Loucy (cell line): ENCODE measurements around the gene FALEC.

Experiments
- H2AFZ ChIP-seq: fragments of 200-600 bp; sonication (generic); 2 replicates; pipeline ENCODE4 v1.6.0; 2016; ENCODE audit warnings: antibody characterized with exemption, mild to moderate bottlenecking, low read length, moderate library complexity
- H3F3A ChIP-seq: fragments of 200-600 bp; 2 replicates; pipeline ENCODE4 v1.6.0; 2016; ENCODE audit warnings: antibody characterized with exemption, low read depth, mild to moderate bottlenecking
- H3K27me3 ChIP-seq: fragments of 200-600 bp; sonication (generic); 2 replicates; pipeline ENCODE4 v1.6.1; 2014; ENCODE audit warnings: low read length, mild to moderate bottlenecking; ENCODE audit not compliant: insufficient read depth, poor library complexity, severe bottlenecking
- H3K36me3 ChIP-seq: fragments of 200-600 bp; sonication (generic); 2 replicates; pipeline ENCODE4 v1.6.1; 2016; ENCODE audit warnings: low read length; ENCODE audit not compliant: insufficient read depth
- H3K4me1 ChIP-seq: fragments of 200-600 bp; sonication (generic); 2 replicates; pipeline ENCODE4 v1.5.1; 2014; ENCODE audit warnings: low read length, mild to moderate bottlenecking; ENCODE audit not compliant: insufficient read depth, poor library complexity, severe bottlenecking
- H3K4me2 ChIP-seq: fragments of 200-600 bp; sonication (generic); 2 replicates; pipeline ENCODE4 v1.6.0; 2014; ENCODE audit warnings: antibody characterized with exemption, low read length, low read depth, mild to moderate bottlenecking; ENCODE audit not compliant: poor library complexity, severe bottlenecking
- H3K4me3 ChIP-seq: fragments of 200-600 bp; sonication (generic); 2 replicates; pipeline ENCODE4 v1.5.1; 2014; ENCODE audit warnings: low read length, mild to moderate bottlenecking, mixed read lengths; ENCODE audit not compliant: poor library complexity, severe bottlenecking
- H3K79me2 ChIP-seq: fragments of 200-600 bp; sonication (generic); 2 replicates; pipeline ENCODE4 v1.6.1; 2014; ENCODE audit warnings: low read length; ENCODE audit not compliant: insufficient read depth
- H3K9ac ChIP-seq: fragments of 200-600 bp; sonication (generic); 2 replicates; pipeline ENCODE4 v1.6.0; 2014; ENCODE audit warnings: mild to moderate bottlenecking, low read depth, low read length, moderate library complexity; ENCODE audit not compliant: poor library complexity, severe bottlenecking
- H3K9me2 ChIP-seq: fragments of 200-600 bp; sonication (generic); replicated peaks from 2 replicates; pipeline ENCODE4 v1.6.1; 2016; ENCODE audit warnings: low read depth, low read length, mixed read lengths
- H3K9me3 ChIP-seq: fragments of 200-600 bp; sonication (generic); 2 replicates; pipeline ENCODE4 v1.6.1; 2014; ENCODE audit warnings: mild to moderate bottlenecking, antibody characterized with exemption, low read length, low read depth; ENCODE audit not compliant: insufficient read depth
- H4K20me1 ChIP-seq: fragments of 200-600 bp; sonication (generic); 2 replicates; pipeline ENCODE4 v1.6.0; 2014; ENCODE audit warnings: antibody characterized with exemption, low read length, mild to moderate bottlenecking; ENCODE audit not compliant: insufficient read depth, poor library complexity, severe bottlenecking
- EZH2phosphoT487 ChIP-seq: fragments of 200-600 bp; IDR thresholded peaks from 2 replicates; pipeline ENCODE4 v1.6.1; 2018; ENCODE audit warnings: antibody characterized with exemption, mild to moderate bottlenecking, moderate library complexity, borderline replicate concordance
- TF ChIP-seq, protein P1 (sequence below): fragments of 200-600 bp; sonication (generic); conservative IDR thresholded peaks from 2 replicates; pipeline ENCODE4 v1.5.1; 2014; ENCODE audit warnings: mild to moderate bottlenecking, antibody characterized with exemption, low read length

Gene FALEC

DNA sequence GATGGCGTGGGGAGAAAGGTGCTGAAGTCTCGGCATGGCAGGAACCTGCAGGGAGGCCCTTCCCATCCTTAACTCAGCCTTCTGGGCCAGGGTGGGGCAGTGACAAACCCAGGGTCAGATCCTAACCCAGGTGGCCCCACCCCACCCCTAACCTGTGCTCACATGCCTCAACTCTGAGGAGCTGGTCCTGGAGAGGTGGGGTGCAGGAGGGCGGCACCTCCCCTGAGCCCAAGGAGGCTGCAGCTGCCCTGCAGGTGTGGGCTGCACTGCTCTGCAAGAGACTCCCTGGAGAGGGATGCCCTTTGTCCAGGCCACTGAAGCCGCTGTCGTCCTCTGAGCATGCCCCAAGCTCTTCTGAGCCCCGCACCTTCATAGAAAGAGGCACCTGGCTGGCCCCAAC, 18.4 kb downstream of the FALEC start:
- Histone ChIP-seq H3K79me2 (no peaks in the 10 kb centered on the region), H3K9me3 (no peaks in the 10 kb centered on the region), H3F3A (no peaks in the 10 kb centered on the region), H3K4me1 (no peaks in the 10 kb centered on the region), H3K36me3 (no peaks in the 10 kb centered on the region), H3K4me3 (no peak overlapping the region), H3K9me2 (no peaks in the 10 kb centered on the region), H2AFZ (no peak overlapping the region), H3K27me3 (no peaks in the 10 kb centered on the region), H3K9ac (no peak overlapping the region), H3K4me2 (no peak overlapping the region), H4K20me1 (no peaks in the 10 kb centered on the region)
- TF ChIP-seq, protein P1, sequence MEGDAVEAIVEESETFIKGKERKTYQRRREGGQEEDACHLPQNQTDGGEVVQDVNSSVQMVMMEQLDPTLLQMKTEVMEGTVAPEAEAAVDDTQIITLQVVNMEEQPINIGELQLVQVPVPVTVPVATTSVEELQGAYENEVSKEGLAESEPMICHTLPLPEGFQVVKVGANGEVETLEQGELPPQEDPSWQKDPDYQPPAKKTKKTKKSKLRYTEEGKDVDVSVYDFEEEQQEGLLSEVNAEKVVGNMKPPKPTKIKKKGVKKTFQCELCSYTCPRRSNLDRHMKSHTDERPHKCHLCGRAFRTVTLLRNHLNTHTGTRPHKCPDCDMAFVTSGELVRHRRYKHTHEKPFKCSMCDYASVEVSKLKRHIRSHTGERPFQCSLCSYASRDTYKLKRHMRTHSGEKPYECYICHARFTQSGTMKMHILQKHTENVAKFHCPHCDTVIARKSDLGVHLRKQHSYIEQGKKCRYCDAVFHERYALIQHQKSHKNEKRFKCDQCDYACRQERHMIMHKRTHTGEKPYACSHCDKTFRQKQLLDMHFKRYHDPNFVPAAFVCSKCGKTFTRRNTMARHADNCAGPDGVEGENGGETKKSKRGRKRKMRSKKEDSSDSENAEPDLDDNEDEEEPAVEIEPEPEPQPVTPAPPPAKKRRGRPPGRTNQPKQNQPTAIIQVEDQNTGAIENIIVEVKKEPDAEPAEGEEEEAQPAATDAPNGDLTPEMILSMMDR = no peak
- TF ChIP-seq EZH2phosphoT487 = no peak

DNA sequence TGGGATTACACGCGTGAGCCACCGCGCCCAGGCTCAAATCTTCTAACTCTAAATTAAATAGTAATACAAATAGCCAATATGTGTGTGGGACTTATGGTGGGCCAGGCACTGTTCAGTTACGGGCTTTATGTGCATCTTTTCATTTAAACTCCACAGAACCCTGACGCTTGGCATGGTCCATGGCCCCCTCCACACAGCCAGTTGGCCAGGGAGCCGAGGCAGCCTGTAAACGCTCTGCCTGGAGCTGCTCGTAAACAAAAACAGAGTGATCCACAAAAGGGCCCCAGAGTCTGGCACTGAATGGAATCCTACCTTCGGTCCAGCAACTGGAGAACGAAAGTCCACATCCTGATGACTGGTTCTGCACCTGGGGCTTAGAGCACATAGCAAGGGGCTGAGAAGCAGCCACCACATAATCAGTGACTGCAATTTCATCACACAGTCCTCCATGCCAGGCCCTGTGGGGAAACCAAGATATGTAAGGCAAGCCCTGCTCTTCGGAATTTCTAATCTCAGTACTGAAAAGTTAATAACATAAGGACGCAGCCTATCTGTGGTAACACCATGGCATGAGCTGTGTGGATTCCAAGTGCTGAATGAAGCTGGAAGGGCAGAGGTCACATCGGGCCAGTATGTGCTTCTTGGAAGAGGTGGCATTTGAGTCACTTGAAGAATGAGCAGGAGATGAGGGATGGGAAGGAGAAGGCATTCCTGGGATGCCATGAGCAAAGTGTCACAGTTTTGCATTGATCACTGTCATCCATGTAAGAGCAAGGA, 20.1 kb downstream of the FALEC start:
- Histone ChIP-seq H3K9me2 (no peaks in the 10 kb centered on the region), H3K4me1 (no peaks in the 10 kb centered on the region), H3K79me2 (no peaks in the 10 kb centered on the region), H4K20me1 (no peaks in the 10 kb centered on the region), H3K27me3 (no peaks in the 10 kb centered on the region), H3K4me2 (no peak overlapping the region), H3K36me3 (no peaks in the 10 kb centered on the region), H3K9ac (no peak overlapping the region), H3F3A (no peaks in the 10 kb centered on the region), H2AFZ (no peak overlapping the region), H3K9me3 (no peaks in the 10 kb centered on the region), H3K4me3 (no peak overlapping the region)
- TF ChIP-seq, protein P1 = no peak
- TF ChIP-seq EZH2phosphoT487 = no peak

DNA sequence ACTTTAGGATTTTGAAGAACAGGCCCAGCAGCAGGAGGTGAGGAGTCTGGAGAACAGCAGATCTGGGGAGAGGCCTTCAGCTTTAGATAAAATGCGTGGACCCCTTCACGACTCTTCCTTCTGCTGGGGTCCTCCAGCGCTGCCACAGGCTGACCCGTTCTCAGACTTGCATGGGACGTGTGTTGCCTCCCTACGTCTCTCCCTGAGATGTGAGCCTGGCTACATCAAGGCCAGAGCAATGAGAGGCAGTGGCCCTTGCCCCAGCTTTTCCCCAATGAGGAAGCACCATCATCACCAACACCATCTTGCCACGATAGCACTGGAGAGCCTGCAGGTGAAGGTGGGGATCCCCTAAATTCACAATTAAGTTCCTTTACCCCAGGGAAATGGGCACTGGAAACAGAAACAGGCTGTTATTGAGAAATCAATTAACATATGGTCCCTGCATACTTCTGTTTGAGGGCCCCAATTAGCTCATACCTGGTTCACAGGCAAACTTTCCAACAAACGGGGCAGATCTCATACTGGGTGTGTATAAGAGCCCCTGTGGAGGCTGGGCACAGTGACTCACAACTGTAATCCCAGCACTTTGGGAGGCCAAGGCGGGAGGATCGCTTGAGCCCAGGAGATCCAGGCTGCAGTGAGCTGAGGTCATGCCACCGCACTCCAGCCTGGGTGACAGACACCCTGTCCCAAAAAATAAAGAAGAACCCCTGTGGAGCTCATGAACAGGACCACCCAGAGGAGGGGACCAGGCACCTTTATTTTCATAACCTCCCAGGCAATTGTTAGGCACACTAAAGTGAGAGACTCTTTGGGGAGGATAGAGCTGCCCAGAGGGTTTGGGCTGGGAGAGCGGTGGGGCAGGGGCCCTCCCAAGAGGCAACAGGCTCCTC, 21.5 kb downstream of the FALEC start:
- no peak overlapping the region for H3K4me3 ChIP-seq
- H3K4me2 ChIP-seq = no peak overlapping the region
- H3K4me1 ChIP-seq = no peaks in the 10 kb centered on the region
- H3K9me3 ChIP-seq = no peaks in the 10 kb centered on the region
- H3K9ac ChIP-seq = no peak overlapping the region
- H3K79me2 ChIP-seq = no peaks in the 10 kb centered on the region
- no peaks in the 10 kb centered on the region for H3K9me2 ChIP-seq
- no peaks in the 10 kb centered on the region for H3F3A ChIP-seq
- TF ChIP-seq EZH2phosphoT487 = no peak
- TF ChIP-seq, protein P1 = no peak
- H4K20me1 ChIP-seq = no peaks in the 10 kb centered on the region
- H3K27me3 ChIP-seq = no peaks in the 10 kb centered on the region
- no peak overlapping the region for H2AFZ ChIP-seq
- no peaks in the 10 kb centered on the region for H3K36me3 ChIP-seq
